AG04450 (cell line): ENCODE results near the gene KCNQ4. TPM values are rescaled to one million over a fixed set of nuclear protein-coding genes. Genes with fewer than 3 reads are reported as not detected.

ENCODE experiments used
- CTCF ChIA-PET: fragments of 300-600, 350-600 bp; formaldehyde crosslinking; extraction: SDS; loops from one replicate; lab custom pipeline; 2022; ENCODE audit warnings: antibody characterized with exemption, inconsistent platforms; lab: Charles Lee
- POLR2A ChIA-PET: fragments of 350-600 bp; formaldehyde crosslinking; extraction: SDS; loops from one replicate; lab custom pipeline; 2021; ENCODE audit warnings: antibody characterized with exemption, inconsistent platforms; lab: Yijun Ruan, JAX
- DNase-seq: peaks from one replicate; pipeline ENCODE4 v3.0.0-alpha.2; 2011; ENCODE audit warnings: low read depth, low spot score
- H3K27ac ChIP-seq: one replicate; pipeline ENCODE4 v1.5.1; 2012; ENCODE audit warnings: low read depth, low read length, control low read depth
- H3K27me3 ChIP-seq: one replicate; pipeline ENCODE4 v1.6.0; 2012; ENCODE audit warnings: low read length; ENCODE audit not compliant: control insufficient read depth, insufficient read depth
- H3K4me3 ChIP-seq: 2 replicates; pipeline ENCODE4 v1.5.1; 2011; ENCODE audit warnings: mild to moderate bottlenecking, low read depth, low read length, control low read depth
- H3K9me3 ChIP-seq: 2 replicates; pipeline ENCODE4 v1.5.1; 2012; ENCODE audit warnings: low read length; ENCODE audit not compliant: control insufficient read depth, insufficient read depth
- polyA plus RNA-seq: library from polyadenylated mRNA; depleted of rRNA; stranded (reverse); fragments of >200 nt; gene quantifications from 2 replicates; pipeline ENCODE4 v1.2.3, GENCODE V29; 2011
- TF ChIP-seq, protein P1 (sequence below): IDR thresholded peaks from 2 replicates; pipeline ENCODE4 v1.5.1; 2011; ENCODE audit warnings: low read depth, low read length, control low read depth, inconsistent platforms

Gene KCNQ4
- polyA plus RNA-seq, 1 experiment: not detected

- CTCF ChIA-PET: interaction anchor here (0.8 kb wide), 1 partner anchor 49 kb away, joined by 3 read pairs; no protein-coding TSS in a partner anchor
- POLR2A ChIA-PET: no interaction called here
- Histone ChIP-seq H3K4me3 (no peak overlapping the region), H3K27me3 (no peaks in the 10 kb centered on the region), H3K9me3 (no peaks in the 10 kb centered on the region), H3K27ac (no peak overlapping the region)
- TF ChIP-seq, protein P1, sequence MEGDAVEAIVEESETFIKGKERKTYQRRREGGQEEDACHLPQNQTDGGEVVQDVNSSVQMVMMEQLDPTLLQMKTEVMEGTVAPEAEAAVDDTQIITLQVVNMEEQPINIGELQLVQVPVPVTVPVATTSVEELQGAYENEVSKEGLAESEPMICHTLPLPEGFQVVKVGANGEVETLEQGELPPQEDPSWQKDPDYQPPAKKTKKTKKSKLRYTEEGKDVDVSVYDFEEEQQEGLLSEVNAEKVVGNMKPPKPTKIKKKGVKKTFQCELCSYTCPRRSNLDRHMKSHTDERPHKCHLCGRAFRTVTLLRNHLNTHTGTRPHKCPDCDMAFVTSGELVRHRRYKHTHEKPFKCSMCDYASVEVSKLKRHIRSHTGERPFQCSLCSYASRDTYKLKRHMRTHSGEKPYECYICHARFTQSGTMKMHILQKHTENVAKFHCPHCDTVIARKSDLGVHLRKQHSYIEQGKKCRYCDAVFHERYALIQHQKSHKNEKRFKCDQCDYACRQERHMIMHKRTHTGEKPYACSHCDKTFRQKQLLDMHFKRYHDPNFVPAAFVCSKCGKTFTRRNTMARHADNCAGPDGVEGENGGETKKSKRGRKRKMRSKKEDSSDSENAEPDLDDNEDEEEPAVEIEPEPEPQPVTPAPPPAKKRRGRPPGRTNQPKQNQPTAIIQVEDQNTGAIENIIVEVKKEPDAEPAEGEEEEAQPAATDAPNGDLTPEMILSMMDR: no peak
- DNase-seq: no peak
Observed at GRCh38 chr1:40748841-40749718, 34.5 kb upstream of the KCNQ4 start.

- ChIA-PET CTCF (no interaction called here), POLR2A (no interaction called here)
- DNase-seq: no peak
- TF ChIP-seq, protein P1: no peak
- Histone ChIP-seq H3K27me3 (no peaks in the 10 kb centered on the region), H3K4me3 (no peak overlapping the region), H3K9me3 (no peaks in the 10 kb centered on the region), H3K27ac (no peak overlapping the region)
Observed at GRCh38 chr1:40749817-40750216, 33.8 kb upstream of the KCNQ4 start.

GRCh38 chr1:40750451-40750908 is 33.1 kb upstream of the KCNQ4 start:
- TF ChIP-seq, protein P1: no peak
- ChIA-PET POLR2A (no interaction called here), CTCF (no interaction called here)
- Histone ChIP-seq H3K9me3 (no peaks in the 10 kb centered on the region), H3K27ac (peak overlapping the region; percentile 21), H3K27me3 (no peaks in the 10 kb centered on the region), H3K4me3 (no peak overlapping the region)
- DNase-seq: no peak

GRCh38 chr1:40751802-40752201 is 31.8 kb upstream of the KCNQ4 start:
- no peak for DNase-seq
- Histone ChIP-seq H3K27ac (no peak overlapping the region), H3K27me3 (no peaks in the 10 kb centered on the region), H3K4me3 (no peak overlapping the region), H3K9me3 (no peaks in the 10 kb centered on the region)
- TF ChIP-seq, protein P1: no peak
- CTCF ChIA-PET: no interaction called here
- POLR2A ChIA-PET: no interaction called here

GRCh38 chr1:40753142-40753882 is 30.3 kb upstream of the KCNQ4 start:
- POLR2A ChIA-PET: no interaction called here
- CTCF ChIA-PET: interaction anchor here (2.9 kb wide), 1 partner anchor 21 kb away, joined by 11 read pairs; no protein-coding TSS in a partner anchor
- Histone ChIP-seq H3K9me3 (no peaks in the 10 kb centered on the region), H3K27ac (no peak overlapping the region), H3K4me3 (no peak overlapping the region), H3K27me3 (no peaks in the 10 kb centered on the region)
- TF ChIP-seq, protein P1: no peak
- no peak for DNase-seq
